ENCODE results near the gene MCAT. TPM values are rescaled to one million over a fixed set of nuclear protein-coding genes. Genes with fewer than 3 reads are reported as not detected.

Gene MCAT
- polyA plus RNA-seq, 1 of the 3 experiments (the other 2 are of a cell fraction), result 12.0 TPM

- TF ChIP-seq, protein P1, sequence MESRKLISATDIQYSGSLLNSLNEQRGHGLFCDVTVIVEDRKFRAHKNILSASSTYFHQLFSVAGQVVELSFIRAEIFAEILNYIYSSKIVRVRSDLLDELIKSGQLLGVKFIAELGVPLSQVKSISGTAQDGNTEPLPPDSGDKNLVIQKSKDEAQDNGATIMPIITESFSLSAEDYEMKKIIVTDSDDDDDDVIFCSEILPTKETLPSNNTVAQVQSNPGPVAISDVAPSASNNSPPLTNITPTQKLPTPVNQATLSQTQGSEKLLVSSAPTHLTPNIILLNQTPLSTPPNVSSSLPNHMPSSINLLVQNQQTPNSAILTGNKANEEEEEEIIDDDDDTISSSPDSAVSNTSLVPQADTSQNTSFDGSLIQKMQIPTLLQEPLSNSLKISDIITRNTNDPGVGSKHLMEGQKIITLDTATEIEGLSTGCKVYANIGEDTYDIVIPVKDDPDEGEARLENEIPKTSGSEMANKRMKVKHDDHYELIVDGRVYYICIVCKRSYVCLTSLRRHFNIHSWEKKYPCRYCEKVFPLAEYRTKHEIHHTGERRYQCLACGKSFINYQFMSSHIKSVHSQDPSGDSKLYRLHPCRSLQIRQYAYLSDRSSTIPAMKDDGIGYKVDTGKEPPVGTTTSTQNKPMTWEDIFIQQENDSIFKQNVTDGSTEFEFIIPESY (IDR thresholded peaks at IDR 0.05; ENCODE audit: borderline replicate concordance, low read depth), result no peak
- no peak for TF ChIP-seq TCF12 (IDR thresholded peaks at IDR 0.05)
- TF ChIP-seq, protein P2, sequence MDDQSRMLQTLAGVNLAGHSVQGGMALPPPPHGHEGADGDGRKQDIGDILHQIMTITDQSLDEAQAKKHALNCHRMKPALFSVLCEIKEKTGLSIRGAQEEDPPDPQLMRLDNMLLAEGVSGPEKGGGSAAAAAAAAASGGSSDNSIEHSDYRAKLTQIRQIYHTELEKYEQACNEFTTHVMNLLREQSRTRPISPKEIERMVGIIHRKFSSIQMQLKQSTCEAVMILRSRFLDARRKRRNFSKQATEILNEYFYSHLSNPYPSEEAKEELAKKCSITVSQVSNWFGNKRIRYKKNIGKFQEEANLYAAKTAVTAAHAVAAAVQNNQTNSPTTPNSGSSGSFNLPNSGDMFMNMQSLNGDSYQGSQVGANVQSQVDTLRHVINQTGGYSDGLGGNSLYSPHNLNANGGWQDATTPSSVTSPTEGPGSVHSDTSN (IDR thresholded peaks at IDR 0.05), result no peak
- TF ChIP-seq POLR2AphosphoS5 (IDR thresholded peaks at IDR 0.05; ENCODE audit: low read depth, low read length), result no peak; the same call in 1 of the 2 replicates
- no peak for TF ChIP-seq FOXM1 (IDR thresholded peaks at IDR 0.05; ENCODE audit: low read depth)
- TF ChIP-seq GATA2 (CRISPR knock-in tag; IDR thresholded peaks at IDR 0.05), result no peak
- TF ChIP-seq, protein P3, sequence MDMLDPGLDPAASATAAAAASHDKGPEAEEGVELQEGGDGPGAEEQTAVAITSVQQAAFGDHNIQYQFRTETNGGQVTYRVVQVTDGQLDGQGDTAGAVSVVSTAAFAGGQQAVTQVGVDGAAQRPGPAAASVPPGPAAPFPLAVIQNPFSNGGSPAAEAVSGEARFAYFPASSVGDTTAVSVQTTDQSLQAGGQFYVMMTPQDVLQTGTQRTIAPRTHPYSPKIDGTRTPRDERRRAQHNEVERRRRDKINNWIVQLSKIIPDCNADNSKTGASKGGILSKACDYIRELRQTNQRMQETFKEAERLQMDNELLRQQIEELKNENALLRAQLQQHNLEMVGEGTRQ (IDR thresholded peaks at IDR 0.05; ENCODE audit: borderline replicate concordance, low read depth, low read length), result no peak
- TF ChIP-seq EZH2phosphoT487 (IDR thresholded peaks at IDR 0.05; ENCODE audit: borderline replicate concordance, low read depth), result no peak
Observed at GRCh38 chr22:43142880-43143562, at the start of gene MCAT (continued).

- ChIA-PET POLR2A (no interaction called here), CTCF (no interaction called here)
- Histone ChIP-seq H2AFZ (ENCODE audit: low read depth) (no peak overlapping the region), H3K27ac (ENCODE audit: low read depth in 2 of 2, low read length in 1 of 2) (no peak overlapping the region), H3K4me3 (ENCODE audit: low read depth in 2 of 2, low read length in 1 of 2) (no peak overlapping the region), H3K27me3 (ENCODE audit: insufficient read depth) (no peaks in the 10 kb centered on the region), H3K36me3 (replicated peaks in 1 of 2; ENCODE audit: control insufficient read depth in 1 of 2, insufficient read depth in 2 of 2, low read length in 1 of 2) (no peaks in the 10 kb centered on the region), H4K20me1 (ENCODE audit: insufficient read depth) (no peaks in the 10 kb centered on the region), H3K4me1 (ENCODE audit: control insufficient read depth in 1 of 2, insufficient read depth in 2 of 2, low read depth in 1 of 2, low read length in 1 of 2) (no peaks in the 10 kb centered on the region), H3F3A (replicated peaks; ENCODE audit: insufficient read depth) (peaks cover 4% of the 10 kb centered on the region), H3K9ac (no peak overlapping the region), H3K4me2 (no peak overlapping the region), H3K9me3 (no peaks in the 10 kb centered on the region), H3K9me2 (no peaks in the 10 kb centered on the region), H3K79me2 (ENCODE audit: insufficient read depth) (no peaks in the 10 kb centered on the region)
- DNase-seq, result no peak
- TF ChIP-seq EZH2phosphoT487 (IDR thresholded peaks at IDR 0.05; ENCODE audit: borderline replicate concordance, low read depth), result no peak
- TF ChIP-seq MXI1 (IDR thresholded peaks at IDR 0.05; ENCODE audit: low read depth, low read length), result no peak
- TF ChIP-seq FOXJ3 (CRISPR knock-in tag; IDR thresholded peaks at IDR 0.05), result no peak
- no peak for TF ChIP-seq POLR2AphosphoS5 (IDR thresholded peaks at IDR 0.05; ENCODE audit: low read depth, low read length)
Observed at GRCh38 chr22:43191831-43192230, 48.6 kb upstream of the MCAT start.

All from SK-N-SH (cell line).